ENCODE measurements around the gene ACTMAP.

- no peak for TF ChIP-seq CTCF (conservative IDR thresholded peaks at IDR 0.05; ENCODE audit: low read length)
- TF ChIP-seq EZH2phosphoT487 (IDR thresholded peaks at IDR 0.05; ENCODE audit: borderline replicate concordance, low read depth, low read length) = no peak
Measured at GRCh38 chr19:40693896-40694295, 56.4 kb downstream of the ACTMAP start.

Measured in OCI-LY7 (cell line).